Activated CD4-positive, alpha-beta T cell treated with anti-CD3 and anti-CD28 coated beads, Interleukin-2, amount 10 ng/mL, durations not matched to agents 24 days and 14 days (primary cell): ENCODE data around the gene NCOR1. TPM values are rescaled to one million over a fixed set of nuclear protein-coding genes. Genes with fewer than 3 reads are reported as not detected.
"Not testable (repeated sequence)": the region's sequence is repeated elsewhere in the genome, so short reads cannot be mapped to it uniquely, and the experiment has no call there.

ENCODE experiments used
- DNase-seq: peaks from one replicate; pipeline ENCODE4 v3.0.0; 2022
- H3K27ac Mint-ChIP-seq: one replicate; pipeline ENCODE4 v1.8.0; 2022; ENCODE audit warnings: mild to moderate bottlenecking, mixed read lengths
- H3K27me3 Mint-ChIP-seq: one replicate; pipeline ENCODE4 v1.8.0; 2022; ENCODE audit warnings: mixed read lengths
- H3K36me3 Mint-ChIP-seq: one replicate; pipeline ENCODE4 v1.8.0; 2022; ENCODE audit warnings: low read depth, mild to moderate bottlenecking, mixed read lengths
- H3K4me1 Mint-ChIP-seq: one replicate; pipeline ENCODE4 v1.8.0; 2021; ENCODE audit warnings: mixed read lengths
- H3K4me3 Mint-ChIP-seq: one replicate; pipeline ENCODE4 v1.8.0; 2022; ENCODE audit warnings: mild to moderate bottlenecking, moderate library complexity, mixed read lengths
- H3K9me3 Mint-ChIP-seq: one replicate; pipeline ENCODE4 v1.8.0; 2021; ENCODE audit warnings: mixed read lengths
- intact Hi-C: fragments of 100-400 bp; cut with micrococcal nuclease; formaldehyde crosslinking; loops from one replicate; pipeline ENCODE4 v1.15.1; 2023
- total RNA-seq: library from RNA; stranded (reverse); gene quantifications from 2 replicates; pipeline ENCODE4 v1.2.3, GENCODE V29; 2022

The NCOR1 gene
- total RNA-seq, 1 donor from 2014 or later: 133 TPM

- H3K4me1 Mint-ChIP-seq: peaks cover 2% of the 10 kb centered on the region
- peaks cover 4% of the 10 kb centered on the region for H3K9me3 Mint-ChIP-seq
- no peaks in the 10 kb centered on the region for H3K27me3 Mint-ChIP-seq
- no peak for DNase-seq
- intact Hi-C loops: no loop called here
- no peak overlapping the region for H3K27ac Mint-ChIP-seq
- no peak overlapping the region for H3K4me3 Mint-ChIP-seq
- peaks cover 50% of the 10 kb centered on the region for H3K36me3 Mint-ChIP-seq
These were observed 59.8 kb downstream of the NCOR1 start for GRCh38 chr17:16155536-16155935.

GRCh38 chr17:16152326-16152725, 63.0 kb downstream of the NCOR1 start:
- intact Hi-C loops, H3K4me1 Mint-ChIP-seq, H3K4me3 Mint-ChIP-seq, H3K27ac Mint-ChIP-seq, H3K27me3 Mint-ChIP-seq, DNase-seq, H3K9me3 Mint-ChIP-seq: not testable (repeated sequence)
- H3K36me3 Mint-ChIP-seq: peaks cover 60% of the 10 kb centered on the region

GRCh38 chr17:16150251-16150856, 65.0 kb downstream of the NCOR1 start:
- Mint-ChIP-seq H3K4me1 (peaks cover 2% of the 10 kb centered on the region), H3K9me3 (peaks cover 4% of the 10 kb centered on the region), H3K4me3 (no peak overlapping the region), H3K36me3 (peaks cover 53% of the 10 kb centered on the region), H3K27me3 (no peaks in the 10 kb centered on the region), H3K27ac (no peak overlapping the region)
- no peak for DNase-seq
- intact Hi-C loops: no loop called here

- Mint-ChIP-seq H3K27ac (no peak overlapping the region), H3K36me3 (peaks cover 50% of the 10 kb centered on the region), H3K4me1 (peaks cover 2% of the 10 kb centered on the region), H3K9me3 (peaks cover 4% of the 10 kb centered on the region), H3K27me3 (no peaks in the 10 kb centered on the region), H3K4me3 (no peak overlapping the region)
- intact Hi-C loops: no loop called here
- DNase-seq: no peak
These were observed 66.7 kb downstream of the NCOR1 start for GRCh38 chr17:16148596-16148995.

GRCh38 chr17:16145319-16145890, 69.9 kb downstream of the NCOR1 start:
- peaks cover 39% of the 10 kb centered on the region for H3K36me3 Mint-ChIP-seq
- H3K27ac Mint-ChIP-seq, intact Hi-C loops: not testable (repeated sequence)

GRCh38 chr17:16141685-16142084, 73.6 kb downstream of the NCOR1 start:
- H3K27ac Mint-ChIP-seq: no peak overlapping the region
- H3K27me3 Mint-ChIP-seq: no peaks in the 10 kb centered on the region
- no peak for DNase-seq
- intact Hi-C loops: no loop called here
- peaks cover 32% of the 10 kb centered on the region for H3K36me3 Mint-ChIP-seq
- no peaks in the 10 kb centered on the region for H3K4me1 Mint-ChIP-seq
- H3K4me3 Mint-ChIP-seq: no peak overlapping the region
- H3K9me3 Mint-ChIP-seq: no peaks in the 10 kb centered on the region

More at GRCh38 chr17:16145319-16145890, 69.9 kb downstream of the NCOR1 start:
- not testable (repeated sequence) for H3K27me3 Mint-ChIP-seq, DNase-seq, H3K4me1 Mint-ChIP-seq, H3K4me3 Mint-ChIP-seq, H3K9me3 Mint-ChIP-seq

GRCh38 chr17:16140854-16141253, 74.5 kb downstream of the NCOR1 start:
- DNase-seq: no peak
- intact Hi-C loops: no loop called here
- Mint-ChIP-seq H3K4me1 (no peaks in the 10 kb centered on the region), H3K4me3 (no peak overlapping the region), H3K36me3 (peaks cover 31% of the 10 kb centered on the region), H3K27ac (no peak overlapping the region), H3K9me3 (no peaks in the 10 kb centered on the region), H3K27me3 (no peaks in the 10 kb centered on the region)

GRCh38 chr17:16135461-16135860, 79.9 kb downstream of the NCOR1 start:
- peaks cover 3% of the 10 kb centered on the region for H3K4me1 Mint-ChIP-seq
- no peaks in the 10 kb centered on the region for H3K27me3 Mint-ChIP-seq
- peak overlapping the region; percentile 34 for H3K27ac Mint-ChIP-seq
- no peak overlapping the region for H3K4me3 Mint-ChIP-seq
- no peaks in the 10 kb centered on the region for H3K9me3 Mint-ChIP-seq
- DNase-seq: no peak
- H3K36me3 Mint-ChIP-seq: peaks cover 30% of the 10 kb centered on the region
- intact Hi-C loops: no loop called here

GRCh38 chr17:16131593-16131992, 83.7 kb downstream of the NCOR1 start:
- DNase-seq: no peak
- Mint-ChIP-seq H3K27me3 (no peaks in the 10 kb centered on the region), H3K9me3 (no peaks in the 10 kb centered on the region), H3K4me1 (peaks cover 6% of the 10 kb centered on the region), H3K36me3 (peaks cover 36% of the 10 kb centered on the region), H3K4me3 (no peak overlapping the region), H3K27ac (no peak overlapping the region)
- intact Hi-C loops: no loop called here

GRCh38 chr17:16129441-16130205, 85.7 kb downstream of the NCOR1 start:
- no peak overlapping the region for H3K27ac Mint-ChIP-seq

GRCh38 chr17:16123531-16123930, 91.8 kb downstream of the NCOR1 start:
- intact Hi-C loops: no loop called here
- peaks cover 55% of the 10 kb centered on the region for H3K36me3 Mint-ChIP-seq
- H3K4me3 Mint-ChIP-seq: no peak overlapping the region
- DNase-seq: no peak
- H3K27ac Mint-ChIP-seq: no peak overlapping the region
- no peaks in the 10 kb centered on the region for H3K9me3 Mint-ChIP-seq
- peaks cover 4% of the 10 kb centered on the region for H3K4me1 Mint-ChIP-seq
- no peaks in the 10 kb centered on the region for H3K27me3 Mint-ChIP-seq

More at GRCh38 chr17:16129441-16130205, 85.7 kb downstream of the NCOR1 start:
- no peaks in the 10 kb centered on the region for H3K9me3 Mint-ChIP-seq
- peaks cover 36% of the 10 kb centered on the region for H3K36me3 Mint-ChIP-seq
- H3K27me3 Mint-ChIP-seq: no peaks in the 10 kb centered on the region
- DNase-seq: peak; percentile 42
- intact Hi-C loops: no loop called here
- H3K4me3 Mint-ChIP-seq: no peak overlapping the region
- peaks cover 2% of the 10 kb centered on the region for H3K4me1 Mint-ChIP-seq

GRCh38 chr17:16122697-16123434, 92.5 kb downstream of the NCOR1 start:
- H3K9me3 Mint-ChIP-seq: no peaks in the 10 kb centered on the region
- peaks cover 55% of the 10 kb centered on the region for H3K36me3 Mint-ChIP-seq
- no peaks in the 10 kb centered on the region for H3K27me3 Mint-ChIP-seq
- H3K4me3 Mint-ChIP-seq: no peak overlapping the region
- intact Hi-C loops: no loop called here
- DNase-seq: peak; percentile 42
- no peak overlapping the region for H3K27ac Mint-ChIP-seq
- H3K4me1 Mint-ChIP-seq: peaks cover 2% of the 10 kb centered on the region

- H3K9me3 Mint-ChIP-seq: no peaks in the 10 kb centered on the region
- peaks cover 2% of the 10 kb centered on the region for H3K4me1 Mint-ChIP-seq
- H3K36me3 Mint-ChIP-seq: peaks cover 61% of the 10 kb centered on the region
- intact Hi-C loops: no loop called here
- DNase-seq: peak; percentile 37
- no peak overlapping the region for H3K27ac Mint-ChIP-seq
- H3K4me3 Mint-ChIP-seq: no peak overlapping the region
- H3K27me3 Mint-ChIP-seq: no peaks in the 10 kb centered on the region
These were observed 93.4 kb downstream of the NCOR1 start for GRCh38 chr17:16121915-16122314.

- no peaks in the 10 kb centered on the region for H3K27me3 Mint-ChIP-seq
- intact Hi-C loops: no loop called here
- peaks cover 7% of the 10 kb centered on the region for H3K9me3 Mint-ChIP-seq
- peaks cover 69% of the 10 kb centered on the region for H3K36me3 Mint-ChIP-seq
- H3K4me3 Mint-ChIP-seq: no peak overlapping the region
- no peak overlapping the region for H3K27ac Mint-ChIP-seq
- H3K4me1 Mint-ChIP-seq: peaks cover 2% of the 10 kb centered on the region
- DNase-seq: peak; percentile 38
These were observed 94.4 kb downstream of the NCOR1 start for GRCh38 chr17:16120937-16121336.
